Liver (tissue), 9 donors: ENCODE data around the gene NLK. TPM values are rescaled to one million over a fixed set of nuclear protein-coding genes. Genes with fewer than 3 reads are reported as not detected.
"Not testable (repeated sequence)": the region's sequence is repeated elsewhere in the genome, so short reads cannot be mapped to it uniquely, and the experiment has no call there.

Experiments
- DNase-seq: peaks from one replicate; pipeline ENCODE4 v3.0.0-alpha.2; 2017; ENCODE audit warnings: low spot score
- H3K27ac ChIP-seq, 2 donors: one replicate each; pipeline ENCODE4 v1.7.0; 2013; ENCODE audit warnings: inconsistent platforms in 2 of 2, low read length in 2 of 2, control low read depth in 1 of 2, low read depth in 1 of 2, mild to moderate bottlenecking in 1 of 2
- H3K27me3 ChIP-seq, 4 donors: one replicate each; pipeline versions ENCODE4 v1.6.1 to v1.7.0; 2013; ENCODE audit warnings: low read length in 3 of 4, inconsistent platforms in 1 of 4, mild to moderate bottlenecking in 1 of 4, moderate library complexity in 1 of 4; ENCODE audit not compliant: control insufficient read depth in 4 of 4, insufficient read depth in 4 of 4
- H3K36me3 ChIP-seq, 4 donors: one replicate each; pipeline versions ENCODE4 v1.6.1 to v1.7.0; 2013; ENCODE audit warnings: low read length in 3 of 4, mild to moderate bottlenecking in 3 of 4, low read depth in 1 of 4, moderate library complexity in 1 of 4; ENCODE audit not compliant: control insufficient read depth in 4 of 4, insufficient read depth in 3 of 4
- H3K4me1 ChIP-seq, 4 donors: one replicate each; pipeline versions ENCODE4 v1.6.1 to v1.7.0; 2013; ENCODE audit warnings: low read length in 3 of 4, mild to moderate bottlenecking in 3 of 4, moderate library complexity in 1 of 4; ENCODE audit not compliant: control insufficient read depth in 4 of 4, insufficient read depth in 4 of 4
- H3K4me3 ChIP-seq, 3 donors: one replicate each; pipeline versions ENCODE4 v1.6.1 to v1.7.0; 2013; ENCODE audit warnings: low read length in 3 of 3, control low read depth in 1 of 3, low read depth in 1 of 3, mild to moderate bottlenecking in 1 of 3
- H3K9ac ChIP-seq, 2 donors: one replicate each; pipeline ENCODE4 v1.7.0; 2013; ENCODE audit warnings: low read length in 2 of 2, mild to moderate bottlenecking in 2 of 2, moderate library complexity in 2 of 2, control low read depth in 1 of 2, low read depth in 1 of 2
- H3K9me3 ChIP-seq, 4 donors: one replicate each; pipeline versions ENCODE4 v1.6.1 to v1.7.0; 2013; ENCODE audit warnings: low read length in 3 of 4; ENCODE audit not compliant: control insufficient read depth in 4 of 4
- ATF3 ChIP-seq: IDR thresholded peaks from 2 replicates; pipeline ENCODE4 v1.6.1; 2016; ENCODE audit warnings: antibody characterized with exemption
- EGR1 ChIP-seq, 2 donors: IDR thresholded peaks; 2 replicates each; pipeline ENCODE4 v1.6.1; 2016 to 2018; ENCODE audit warnings: antibody characterized with exemption in 2 of 2, low read depth in 2 of 2
- FOXA1 ChIP-seq: IDR thresholded peaks from 2 replicates; pipeline ENCODE4 v1.6.1; 2016; ENCODE audit warnings: antibody characterized with exemption
- GABPA ChIP-seq, 2 donors: IDR thresholded peaks in 1 of 2; conservative IDR thresholded peaks in 1 of 2; 2 replicates each; pipeline ENCODE4 v1.6.1; 2016; ENCODE audit warnings: antibody characterized with exemption in 2 of 2, mild to moderate bottlenecking in 1 of 2, moderate library complexity in 1 of 2
- HNF4A ChIP-seq, 2 donors: conservative IDR thresholded peaks; 2 replicates each; pipeline ENCODE4 v1.6.1; 2016; ENCODE audit warnings: antibody characterized with exemption in 2 of 2, mild to moderate bottlenecking in 2 of 2
- HNF4G ChIP-seq: IDR thresholded peaks from 2 replicates; pipeline ENCODE4 v1.6.1; 2016; ENCODE audit warnings: antibody characterized with exemption
- JUND ChIP-seq, 2 donors: IDR thresholded peaks; 2 replicates each; pipeline ENCODE4 v1.6.1; 2016; ENCODE audit warnings: antibody characterized with exemption in 2 of 2
- MAX ChIP-seq: IDR thresholded peaks from 2 replicates; pipeline ENCODE4 v1.6.1; 2016; ENCODE audit warnings: antibody characterized with exemption
- NR2F2 ChIP-seq: IDR thresholded peaks from 2 replicates; pipeline ENCODE4 v1.6.1; 2016; ENCODE audit warnings: antibody characterized with exemption
- RAD21 ChIP-seq, 2 donors: IDR thresholded peaks; 2 replicates each; pipeline ENCODE4 v1.6.1; 2016; ENCODE audit warnings: antibody characterized with exemption in 2 of 2, mild to moderate bottlenecking in 2 of 2
- REST ChIP-seq: IDR thresholded peaks from 2 replicates; pipeline ENCODE4 v1.6.1; 2016; ENCODE audit warnings: antibody characterized with exemption, mild to moderate bottlenecking
- TAF1 ChIP-seq: conservative IDR thresholded peaks from 2 replicates; pipeline ENCODE4 v1.6.1; 2016; ENCODE audit warnings: antibody characterized with exemption, mild to moderate bottlenecking
- YY1 ChIP-seq: IDR thresholded peaks from 2 replicates; pipeline ENCODE4 v1.6.1; 2016; ENCODE audit warnings: antibody characterized with exemption, mild to moderate bottlenecking
- ZBTB33 ChIP-seq: IDR thresholded peaks from 2 replicates; pipeline ENCODE4 v1.6.1; 2016; ENCODE audit warnings: antibody characterized with exemption
- WGBS: extraction: QIAGEN DNeasy Blood & Tissue Kit; methylation state at CpG from one replicate; pipeline ENCODE4 v1.1.7; 2013; 5-methylcytosine and 5-hydroxymethylcytosine counted together
- polyA plus RNA-seq, 2 donors: library from polyadenylated mRNA; stranded (reverse) in 1 of 2; unstranded in 1 of 2; fragments of 200-250 nt in 1 of 2; fragments of >200 nt in 1 of 2; fragmentation: Nextera tagmentation in 1 of 2; extraction: Ambion mirVana in 1 of 2; gene quantifications; one replicate each; pipeline versions ENCODE4 v1.2.1 to v1.2.3, GENCODE V29; 2013 to 2015
- total RNA-seq, 2 donors: library from RNA; depleted of rRNA; stranded (reverse); fragments of >200 nt; gene quantifications; one replicate each; pipeline ENCODE4 v1.2.3, GENCODE V29; 2014
- donor health status: healthy.
- donor health status: healthy.
- donor health status: healthy.
- donor health status: healthy.
- donor health status: healthy.

Gene NLK
- total and polyA plus RNA-seq, 4 donors: 4.4 to 17.4 (median 9.2) TPM

DNA sequence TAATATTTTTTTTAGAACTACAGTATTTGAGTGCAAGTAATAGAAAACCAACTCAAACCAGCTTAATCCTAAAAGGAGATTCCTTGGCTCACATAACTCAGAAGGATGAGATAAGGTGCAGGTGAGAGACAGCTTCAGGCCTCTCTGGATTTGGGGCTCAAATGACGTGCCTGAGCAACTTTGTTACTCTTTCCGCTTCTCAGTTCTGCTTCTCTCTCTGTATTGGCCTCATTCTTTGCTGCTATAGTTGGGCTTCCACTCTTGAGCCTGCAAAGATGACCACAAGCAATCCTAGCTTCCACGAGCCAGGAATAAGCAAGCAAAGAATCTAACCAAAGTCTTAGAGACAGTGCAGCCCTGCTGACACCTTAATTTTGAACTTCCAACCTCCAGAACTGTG, 45.0 kb upstream of the NLK start:
- DNase-seq: no peak
- no peak for TF ChIP-seq MAX
- WGBS: 86% methylated on average over 3 of the region's 3 CpGs
- H3K9me3 ChIP-seq: no peaks in the 10 kb centered on the region
- no peaks in the 10 kb centered on the region for H3K36me3 ChIP-seq
- H3K27me3 ChIP-seq: no peaks in the 10 kb centered on the region
- no peaks in the 10 kb centered on the region for H3K4me1 ChIP-seq
- no peak overlapping the region for H3K4me3 ChIP-seq
- H3K27ac ChIP-seq: no peak overlapping the region
- no peak overlapping the region for H3K9ac ChIP-seq

DNA sequence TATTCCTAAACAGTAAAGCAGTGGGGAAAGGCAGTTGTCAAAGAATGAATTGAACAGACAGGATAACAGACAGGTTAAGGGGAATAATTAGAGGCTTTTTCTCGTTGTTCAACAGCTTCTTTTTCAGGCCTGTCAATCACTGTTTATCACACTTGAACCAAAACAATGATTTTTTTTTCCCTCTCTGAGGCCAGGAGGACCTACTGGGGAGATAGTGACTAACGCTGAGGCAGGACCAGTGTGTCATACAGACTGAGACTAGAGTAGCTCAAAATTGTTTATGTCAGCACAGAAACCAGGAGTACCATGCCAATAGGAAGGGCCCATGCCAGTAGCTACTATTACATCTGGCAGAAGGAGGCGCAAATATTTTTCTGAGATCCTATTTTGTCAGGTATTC, 41.3 kb upstream of the NLK start:
- H3K27me3 ChIP-seq: no peaks in the 10 kb centered on the region
- H3K36me3 ChIP-seq: no peaks in the 10 kb centered on the region
- H3K4me3 ChIP-seq: no peak overlapping the region
- H3K4me1 ChIP-seq: no peaks in the 10 kb centered on the region
- WGBS: 50% methylated on average over 3 of the region's 3 CpGs
- H3K9me3 ChIP-seq: no peaks in the 10 kb centered on the region
- TF ChIP-seq TAF1 (no peak), YY1 (no peak)
- H3K27ac ChIP-seq: no peak overlapping the region
- no peak for DNase-seq
- H3K9ac ChIP-seq: no peak overlapping the region

GRCh38 chr17:28004344-28004743, 38.1 kb upstream of the NLK start:
- TF ChIP-seq FOXA1 (no peak), NR2F2 (no peak), ZBTB33 (no peak), HNF4A (conservative IDR thresholded peaks at IDR 0.05) (no peak), EGR1 (IDR thresholded peaks at IDR 0.05; ENCODE audit: low read depth in 2 of 2) (no peak), MAX (no peak), RAD21 (IDR thresholded peaks at IDR 0.05) (no peak), REST (no peak), JUND (IDR thresholded peaks at IDR 0.05) (no peak), TAF1 (no peak), GABPA (IDR thresholded peaks at IDR 0.05 in 1 of 2, conservative IDR thresholded peaks at IDR 0.05 in 1 of 2) (no peak), ATF3 (no peak), HNF4G (no peak)
- Histone ChIP-seq H3K9ac (no peak overlapping the region), H3K36me3 (no peaks in the 10 kb centered on the region), H3K9me3 (no peaks in the 10 kb centered on the region), H3K27ac (no peak overlapping the region), H3K4me1 (no peaks in the 10 kb centered on the region), H3K27me3 (no peaks in the 10 kb centered on the region), H3K4me3 (no peak overlapping the region)
- 86% methylated on average over 2 of the region's 2 CpGs for WGBS
- DNase-seq: no peak

DNA sequence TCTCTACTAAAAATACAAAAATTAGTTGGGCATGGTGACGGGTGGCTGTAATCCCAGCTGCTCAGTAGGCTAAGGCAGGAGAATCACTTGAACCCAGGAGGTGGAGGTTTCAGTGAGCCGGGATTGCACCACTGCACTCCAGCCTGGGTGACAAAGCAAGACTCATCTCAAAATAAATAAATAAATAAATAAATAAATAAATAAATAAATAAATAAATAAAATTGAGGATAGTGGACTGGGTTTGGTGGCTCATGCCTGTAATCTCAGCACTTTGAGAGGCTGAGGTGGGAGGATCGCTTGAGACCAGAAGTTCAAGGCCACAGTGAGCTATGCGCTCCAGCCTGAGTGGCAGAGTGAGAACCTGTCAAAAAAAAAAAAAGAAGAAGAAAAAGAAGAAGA, 34.6 kb upstream of the NLK start:
- not testable (repeated sequence) for H3K4me1 ChIP-seq, H3K9me3 ChIP-seq, DNase-seq, H3K9ac ChIP-seq, H3K4me3 ChIP-seq, H3K36me3 ChIP-seq, H3K27me3 ChIP-seq, H3K27ac ChIP-seq
- 91% methylated on average over 4 of the region's 4 CpGs for WGBS
